NCI-H146 (cell line): Measurements from ENCODE around the gene IVD.

Experiments
- DNase-seq: peaks from one replicate; lab custom pipeline; 2025; lab: John Stamatoyannopoulos, UW

Gene IVD

GRCh38 chr15:40377606-40378005 is 28.0 kb upstream of the IVD start:
- no peak for DNase-seq

DNA sequence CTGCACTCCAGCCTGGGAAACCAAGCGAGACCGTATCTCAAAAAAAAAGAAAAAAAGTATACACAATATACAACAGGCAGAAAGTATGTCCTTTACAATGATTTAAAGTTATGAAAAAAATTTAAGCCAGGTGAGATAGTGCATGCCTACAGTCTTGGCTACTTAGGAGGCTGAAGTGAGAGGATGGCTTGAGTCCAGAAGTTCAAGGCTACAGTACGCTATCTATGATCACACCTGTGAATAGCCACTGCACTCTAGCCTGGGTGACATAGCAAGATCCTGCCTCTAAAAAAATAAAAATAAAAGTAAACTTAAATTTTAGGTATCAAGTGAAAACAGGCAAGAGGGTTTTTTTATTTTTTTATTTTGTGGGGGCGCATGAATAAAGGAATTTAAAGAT is 26.2 kb upstream of the IVD start:
- no peak for DNase-seq

- DNase-seq, result no peak
These were observed 25.7 kb upstream of the IVD start for GRCh38 chr15:40379853-40380252.

DNA sequence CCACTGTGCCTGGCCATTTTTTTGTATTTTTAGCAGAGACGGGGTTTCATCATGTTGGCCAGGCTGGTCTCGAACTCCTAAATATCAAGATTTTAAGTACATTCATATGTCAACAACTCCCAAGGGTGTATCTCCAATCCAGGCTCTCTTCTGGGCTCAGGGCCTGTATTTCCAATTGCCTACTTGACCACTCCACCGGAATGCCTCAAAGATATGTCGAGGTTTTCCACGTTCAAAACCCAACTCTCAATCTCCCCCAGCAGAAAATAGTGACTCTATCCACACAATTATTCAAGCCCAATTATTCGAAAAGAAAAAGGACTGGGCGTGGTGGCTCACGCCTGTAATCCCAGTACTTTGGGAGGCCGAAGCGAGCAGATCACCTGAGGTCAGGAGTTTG is 25.0 kb upstream of the IVD start:
- DNase-seq, result no peak

DNA sequence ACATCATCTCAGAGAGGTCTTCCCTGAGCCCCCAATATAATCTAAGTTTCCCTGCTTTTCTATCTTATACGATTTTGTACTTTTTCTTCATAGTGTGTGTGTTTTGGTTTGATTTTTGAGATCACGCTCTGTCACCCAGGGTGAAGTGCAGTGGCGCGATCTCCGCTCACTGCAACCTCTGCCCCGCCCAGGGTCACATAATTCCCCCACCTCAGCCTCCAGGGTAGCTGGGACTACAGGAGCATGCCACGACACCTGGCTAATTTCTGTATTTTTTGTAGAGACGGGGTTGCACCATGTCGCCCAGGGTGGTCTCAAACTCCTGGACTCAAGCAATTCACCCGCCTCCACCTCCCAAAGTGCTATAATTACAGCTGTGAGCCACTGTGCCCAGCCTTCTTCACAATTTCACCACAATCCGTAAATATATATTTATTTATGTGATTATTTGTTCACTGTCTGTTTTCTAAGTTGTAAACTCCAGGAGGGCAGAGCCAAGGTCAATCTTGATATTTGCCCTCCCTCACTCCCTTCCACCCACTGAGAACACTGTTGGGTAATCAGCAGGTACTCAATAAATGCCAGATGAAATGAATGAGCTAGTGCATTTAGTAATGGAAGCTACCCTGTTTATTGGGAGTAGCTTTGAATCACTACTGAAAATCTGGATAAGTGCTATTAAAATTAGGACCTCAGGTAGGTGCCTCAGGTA is 23.6 kb upstream of the IVD start:
- no peak for DNase-seq

DNA sequence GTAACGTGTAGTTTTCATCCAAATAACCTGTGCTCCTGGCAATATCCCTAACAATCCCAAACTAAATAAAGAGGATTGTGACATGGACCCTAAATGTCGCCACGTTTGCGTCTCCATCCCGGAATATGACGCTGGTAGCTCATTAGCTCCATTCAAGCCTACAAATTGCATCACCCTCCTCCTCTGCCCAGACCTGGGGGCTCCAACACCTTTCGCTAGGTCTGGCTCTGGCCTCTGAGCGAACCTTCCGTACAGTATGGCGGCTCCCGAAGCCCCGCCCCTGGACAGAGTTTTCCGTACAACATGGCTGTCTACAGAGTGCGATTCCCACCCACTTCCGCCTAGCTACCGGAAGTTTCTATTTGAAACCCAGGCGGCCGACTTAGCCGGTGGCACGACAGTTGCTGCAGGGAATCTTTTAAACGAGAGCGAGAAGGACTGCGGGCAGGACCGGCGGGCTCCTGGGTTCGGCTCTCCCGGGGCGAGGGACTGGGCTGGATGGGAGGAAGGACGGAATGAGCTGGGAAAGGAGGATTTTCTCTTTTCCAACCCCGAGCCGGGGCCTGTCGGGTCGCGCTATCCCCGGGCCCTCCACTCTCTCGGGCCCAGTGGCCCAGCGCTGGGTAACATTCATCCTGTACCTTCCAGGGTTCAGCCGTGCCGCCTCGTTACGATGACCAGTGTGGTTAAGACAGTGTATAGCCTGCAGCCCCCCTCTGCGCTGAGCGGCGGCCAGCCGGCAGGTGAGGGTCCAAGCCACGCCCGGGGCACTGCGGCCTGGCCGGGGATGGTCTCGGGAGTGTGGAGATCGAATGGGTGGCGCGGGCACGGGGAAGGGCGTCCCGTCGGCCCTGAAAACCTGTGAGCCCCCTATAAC is 22.8 kb upstream of the IVD start, which contains the start of gene KNSTRN:
Gene KNSTRN (plus strand): TSS at position 142 of the 877 bp plus-strand sequence. CDS start 115 bp downstream, at position 257.
- peak; percentile 93 for DNase-seq

DNA sequence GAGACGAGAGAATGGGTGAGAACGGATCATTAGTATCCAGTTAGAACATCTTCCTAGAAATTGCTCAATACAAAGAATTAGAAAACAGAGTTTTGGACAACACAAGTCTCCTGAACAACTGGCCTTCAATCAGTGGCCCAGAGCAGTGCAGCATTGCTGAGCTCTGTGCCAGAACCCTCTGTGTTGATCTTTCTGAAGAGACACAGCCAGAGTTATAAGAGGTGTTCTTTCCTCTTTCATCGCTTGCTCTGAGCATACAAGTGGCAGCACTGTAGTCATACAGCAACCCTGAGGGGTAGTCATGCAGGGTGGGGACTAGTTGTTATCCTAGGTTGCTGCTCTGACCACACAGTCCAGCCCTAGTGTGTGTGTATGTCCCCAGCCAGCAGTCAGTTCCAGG is 19.1 kb upstream of the IVD start:
- DNase-seq, result no peak

GRCh38 chr15:40388941-40389823 is 16.4 kb upstream of the IVD start:
- no peak for DNase-seq

- no peak for DNase-seq
These were observed 15.6 kb upstream of the IVD start for GRCh38 chr15:40389824-40390595.

DNA sequence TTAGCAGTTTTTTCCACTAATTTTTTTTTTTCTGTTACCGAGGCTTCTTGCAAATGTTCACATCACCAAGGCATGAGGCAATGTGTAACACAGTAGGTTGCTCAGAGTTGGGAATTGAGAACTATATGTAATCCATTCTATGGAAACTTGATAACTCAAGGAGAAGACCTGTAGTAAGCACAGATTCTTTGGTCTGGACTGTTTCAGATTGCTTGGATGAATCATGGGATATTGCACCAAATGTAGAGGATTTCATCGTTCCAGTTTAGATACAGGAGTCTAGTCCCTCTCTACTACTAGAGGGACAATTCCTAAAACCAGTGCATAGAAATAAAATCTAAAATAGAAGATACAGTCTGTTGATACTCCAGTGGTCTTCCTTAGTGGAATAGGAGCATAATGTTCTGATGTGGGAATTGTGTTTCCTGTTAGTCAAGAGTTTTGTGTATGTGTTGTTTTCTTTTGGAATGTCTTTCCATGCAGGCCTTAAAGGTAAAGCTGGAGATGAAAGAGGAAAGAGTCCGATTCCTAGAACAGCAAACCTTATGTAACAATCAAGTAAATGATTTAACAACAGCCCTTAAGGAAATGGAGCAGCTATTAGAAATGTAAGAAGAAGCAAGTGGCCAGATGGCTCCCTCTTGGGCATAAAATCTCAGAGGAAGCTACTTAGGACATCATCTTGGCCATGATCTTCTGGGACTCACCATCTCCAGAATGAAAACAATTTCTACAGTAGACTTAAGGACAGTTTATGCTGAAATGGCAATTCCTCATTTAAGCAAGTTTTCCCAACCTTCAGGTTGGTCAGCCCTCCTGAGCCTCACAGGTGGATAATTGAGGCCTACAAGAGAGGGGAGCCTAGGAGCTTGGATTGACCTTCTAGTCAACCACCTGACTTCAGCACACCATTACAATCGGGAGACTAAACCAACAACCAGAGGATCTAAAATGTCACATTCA is 12.3 kb upstream of the IVD start:
- no peak for DNase-seq

DNA sequence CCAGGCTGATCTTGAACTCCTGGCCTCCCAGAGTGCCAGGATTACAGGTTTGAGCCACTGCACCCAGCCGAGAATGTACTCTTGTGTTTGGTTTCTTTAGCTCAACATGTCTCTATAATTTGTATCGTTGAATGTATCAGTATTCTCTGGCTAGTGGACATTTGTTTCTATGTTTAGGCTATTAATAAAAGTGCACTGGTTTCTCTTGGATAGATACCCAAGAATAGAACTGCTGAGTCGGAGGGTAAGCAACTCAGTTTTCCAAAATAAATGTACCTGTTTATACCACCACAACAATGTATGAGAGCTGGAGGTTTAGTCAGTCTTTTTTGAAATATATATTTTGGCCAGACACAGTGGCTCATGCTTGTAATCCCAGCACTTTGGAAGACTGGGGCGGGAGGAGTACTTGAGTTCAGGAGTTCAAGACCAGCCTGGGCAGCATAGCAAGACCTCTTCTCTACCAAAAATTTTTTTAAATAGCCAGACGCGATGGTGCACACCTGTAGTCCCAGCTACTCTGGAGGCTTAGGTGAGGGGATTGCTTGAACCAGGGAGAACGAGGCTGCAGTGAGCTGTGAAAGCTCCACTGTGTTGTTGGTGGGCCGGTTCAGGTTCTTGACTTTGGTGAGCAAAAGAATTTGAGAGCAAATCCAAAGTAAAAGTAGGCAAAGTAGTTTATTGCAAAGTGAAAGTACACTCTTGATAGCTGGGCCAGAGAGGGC is 7.7 kb upstream of the IVD start:
- no peak for DNase-seq

GRCh38 chr15:40398413-40398873 is 7.2 kb upstream of the IVD start:
- no peak for DNase-seq

- no peak for DNase-seq
These were observed 6.2 kb upstream of the IVD start for GRCh38 chr15:40399370-40399769.

DNA sequence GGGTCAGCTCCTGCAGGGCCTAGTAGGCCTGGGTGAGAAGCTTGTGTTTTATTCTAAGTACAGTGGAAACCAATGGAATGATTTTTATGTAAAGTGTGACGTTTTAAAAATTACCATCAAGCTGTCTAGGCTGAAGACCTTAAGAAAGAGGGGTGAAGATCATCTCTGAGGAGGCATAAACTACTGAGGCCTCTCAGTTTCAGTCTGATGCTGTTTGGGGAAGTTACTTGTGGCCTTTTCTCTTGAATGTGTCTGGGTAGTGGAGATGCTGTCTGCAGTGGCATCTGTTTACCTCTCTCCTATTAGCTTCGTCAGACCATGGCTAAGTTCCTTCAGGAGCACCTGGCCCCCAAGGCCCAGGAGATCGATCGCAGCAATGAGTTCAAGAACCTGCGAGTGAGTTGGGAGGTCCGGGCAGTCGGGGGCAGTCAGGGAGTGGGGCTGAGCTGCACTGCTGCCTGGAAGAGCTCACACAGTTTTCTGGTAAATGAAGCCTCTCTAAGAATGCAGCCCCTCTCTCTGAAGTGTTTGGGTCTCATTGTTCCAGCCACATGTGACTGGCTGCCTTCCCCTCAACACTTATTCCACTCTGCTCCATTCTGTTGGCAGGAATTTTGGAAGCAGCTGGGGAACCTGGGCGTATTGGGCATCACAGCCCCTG is 1.9 kb downstream of the IVD start:
- DNase-seq, result no peak

DNA sequence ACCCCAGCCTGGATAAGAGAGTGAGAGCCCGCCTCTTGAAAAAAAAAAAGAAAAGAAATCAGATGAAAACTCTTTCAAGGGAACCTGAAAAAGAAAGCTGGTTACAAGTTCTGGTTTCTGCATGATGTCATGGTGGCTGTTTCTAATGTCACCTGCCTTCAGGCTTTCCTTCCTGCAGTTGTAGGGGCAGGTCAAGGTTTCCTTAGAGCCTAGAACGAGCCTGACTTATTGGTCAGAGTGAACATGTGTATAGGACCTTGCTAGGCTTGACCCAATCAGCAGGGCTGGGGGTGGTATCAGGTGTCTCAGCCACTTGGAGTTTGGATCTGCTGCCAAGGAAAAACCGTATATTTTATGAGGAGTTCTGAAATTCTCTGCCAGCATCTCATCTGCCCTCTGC is 3.8 kb downstream of the IVD start:
- DNase-seq, result no peak

DNA sequence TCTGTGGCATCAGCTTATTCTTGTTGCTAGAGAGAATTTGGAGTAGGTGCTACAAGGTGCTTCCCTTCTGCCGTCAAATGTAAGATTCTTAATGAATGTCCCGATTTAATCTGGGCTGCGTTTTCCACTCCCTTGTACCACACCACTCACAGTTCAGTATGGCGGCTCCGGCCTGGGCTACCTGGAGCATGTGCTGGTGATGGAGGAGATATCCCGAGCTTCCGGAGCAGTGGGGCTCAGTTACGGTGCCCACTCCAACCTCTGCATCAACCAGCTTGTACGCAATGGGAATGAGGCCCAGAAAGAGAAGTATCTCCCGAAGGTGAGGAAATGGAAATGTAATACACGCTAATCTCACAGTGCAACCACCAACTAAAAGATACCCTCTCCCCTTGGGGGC is 4.9 kb downstream of the IVD start:
- DNase-seq, result no peak

DNA sequence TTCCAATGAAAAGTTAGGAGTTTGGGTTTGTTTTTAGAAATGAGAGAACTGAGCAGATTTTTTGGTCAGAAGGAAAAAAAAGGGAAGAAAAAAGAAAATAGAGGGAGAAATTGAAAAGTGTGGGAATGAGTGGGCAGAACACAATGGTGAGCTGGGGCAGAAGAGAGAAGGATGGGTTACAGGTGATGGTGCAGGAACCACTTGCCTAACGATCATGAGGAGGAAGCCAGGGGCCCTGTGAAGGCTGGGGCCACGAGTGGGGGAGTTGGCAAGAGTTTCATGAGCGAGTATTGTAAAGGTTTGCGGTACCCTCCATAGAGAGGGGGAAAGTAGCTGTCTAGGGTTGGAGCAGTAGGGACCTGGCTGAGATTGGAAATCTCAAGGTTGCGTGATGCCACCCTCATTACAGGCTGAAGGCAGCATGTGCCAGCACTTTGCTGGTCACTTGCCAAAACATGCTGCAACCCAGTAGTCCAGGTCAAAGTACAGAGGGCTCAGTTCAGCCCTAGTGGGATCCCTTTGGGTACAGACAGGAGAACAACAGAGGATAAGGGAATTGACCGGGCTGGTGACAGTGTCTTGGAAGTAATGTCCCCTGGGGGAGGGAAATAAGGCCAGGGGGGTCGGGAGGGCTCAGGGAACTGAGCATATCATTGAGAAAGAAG is 6.6 kb downstream of the IVD start:
- no peak for DNase-seq

DNA sequence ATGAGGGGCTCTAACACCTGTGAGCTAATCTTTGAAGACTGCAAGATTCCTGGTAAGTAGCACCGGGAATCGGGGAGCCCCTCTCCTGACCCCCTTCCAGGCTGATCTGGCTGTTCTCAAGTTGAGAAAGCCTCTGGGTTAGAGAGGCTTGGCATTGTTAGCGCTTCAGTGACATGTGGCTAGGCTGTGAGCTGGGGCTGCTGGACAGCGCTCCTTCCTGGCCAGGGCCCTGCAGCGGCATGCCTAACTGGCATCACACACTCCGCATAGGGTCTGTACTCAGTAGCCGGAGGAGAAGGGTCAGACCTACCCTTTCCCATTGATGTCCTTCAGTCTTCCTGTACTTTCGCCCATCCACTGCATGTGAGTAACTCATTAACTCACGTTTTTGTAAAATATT is 7.4 kb downstream of the IVD start:
- DNase-seq, result no peak

GRCh38 chr15:40414816-40415215 is 9.2 kb downstream of the IVD start:
- DNase-seq, result no peak
